Measurements from ENCODE around the gene CLBA1.

GRCh38 chr14:105028251-105028927 is 42.8 kb downstream of the CLBA1 start:
- TF ChIP-seq CCAR2 (IDR thresholded peaks at IDR 0.05; ENCODE audit: low read depth, low read length) (no peak), POLR2A (conservative IDR thresholded peaks at IDR 0.05) (no peak), TFE3 (CRISPR knock-in tag; IDR thresholded peaks at IDR 0.05) (no peak), EZH2 (IDR thresholded peaks at IDR 0.05; ENCODE audit: borderline replicate concordance, low read depth, low read length) (no peak), YY1 (IDR thresholded peaks at IDR 0.05; ENCODE audit: borderline replicate concordance in 1 of 3, control insufficient read depth in 1 of 3, extremely low read depth in 1 of 3, insufficient read depth in 3 of 3, insufficient read length in 1 of 3, insufficient replicate concordance in 2 of 3, low read depth in 1 of 3, low read length in 2 of 3) (no peak), TEAD4 (IDR thresholded peaks at IDR 0.05; ENCODE audit: low read length) (no peak), TEAD4 (CRISPR knock-in tag; IDR thresholded peaks at IDR 0.05; ENCODE audit: borderline replicate concordance) (no peak)
- TF ChIP-seq, protein P1, sequence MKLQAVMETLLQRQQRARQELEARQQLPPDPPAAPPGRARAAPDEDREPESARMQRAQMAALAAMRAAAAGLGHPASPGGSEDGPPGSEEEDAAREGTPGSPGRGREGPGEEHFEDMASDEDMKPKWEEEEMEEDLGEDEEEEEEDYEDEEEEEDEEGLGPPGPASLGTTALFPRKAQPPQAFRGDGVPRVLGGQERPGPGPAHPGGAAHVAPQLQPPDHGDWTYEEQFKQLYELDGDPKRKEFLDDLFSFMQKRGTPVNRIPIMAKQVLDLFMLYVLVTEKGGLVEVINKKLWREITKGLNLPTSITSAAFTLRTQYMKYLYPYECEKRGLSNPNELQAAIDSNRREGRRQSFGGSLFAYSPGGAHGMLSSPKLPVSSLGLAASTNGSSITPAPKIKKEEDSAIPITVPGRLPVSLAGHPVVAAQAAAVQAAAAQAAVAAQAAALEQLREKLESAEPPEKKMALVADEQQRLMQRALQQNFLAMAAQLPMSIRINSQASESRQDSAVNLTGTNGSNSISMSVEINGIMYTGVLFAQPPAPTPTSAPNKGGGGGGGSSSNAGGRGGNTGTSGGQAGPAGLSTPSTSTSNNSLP (IDR thresholded peaks at IDR 0.05; ENCODE audit: borderline replicate concordance, low read depth, low read length) = no peak

Data from K562 (cell line).